Measurements from ENCODE around the gene PRAME.

Gene PRAME

DNA sequence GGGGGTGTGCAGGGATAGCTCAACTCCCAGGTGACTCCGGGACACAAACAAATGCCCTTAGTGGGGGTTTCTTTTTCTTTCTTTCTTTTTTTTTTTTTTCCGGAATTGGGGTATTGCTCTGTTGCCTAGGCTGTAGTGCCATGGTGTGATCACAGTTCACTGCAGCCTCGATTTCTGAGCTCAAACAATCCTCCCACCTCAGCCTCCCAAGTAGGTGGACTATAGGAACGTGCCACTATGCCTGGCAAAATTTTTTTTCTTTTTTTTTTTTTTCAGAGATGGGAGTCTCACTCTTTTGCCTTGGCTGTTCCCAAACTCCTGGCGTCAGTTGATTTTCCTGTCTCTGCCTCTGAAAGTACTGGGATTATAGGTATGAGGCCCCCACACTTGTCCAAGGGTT, 25.2 kb downstream of the PRAME start:
- H3K4me1 ChIP-seq (ENCODE audit: control insufficient read depth, insufficient read depth, low read length): no peaks in the 10 kb centered on the region
- no peak overlapping the region for H3K27ac ChIP-seq (ENCODE audit: extremely low read depth, low read depth, low read length)
- ChIA-PET POLR2A (no interaction called here), CTCF (interaction anchor here (0.6 to 0.7 kb wide), 2 partner anchors 191 to 508 kb away, joined by 3 read pairs; no protein-coding TSS in a partner anchor)
- no peaks in the 10 kb centered on the region for H3K9me3 ChIP-seq (ENCODE audit: control insufficient read depth, insufficient read depth, low read depth, low read length)
- H3K4me3 ChIP-seq (ENCODE audit: low read depth, low read length): no peak overlapping the region
- no peaks in the 10 kb centered on the region for H3K36me3 ChIP-seq (ENCODE audit: control insufficient read depth in 2 of 2, insufficient read depth in 1 of 2, low read length in 2 of 2)
- TF ChIP-seq, protein P1, sequence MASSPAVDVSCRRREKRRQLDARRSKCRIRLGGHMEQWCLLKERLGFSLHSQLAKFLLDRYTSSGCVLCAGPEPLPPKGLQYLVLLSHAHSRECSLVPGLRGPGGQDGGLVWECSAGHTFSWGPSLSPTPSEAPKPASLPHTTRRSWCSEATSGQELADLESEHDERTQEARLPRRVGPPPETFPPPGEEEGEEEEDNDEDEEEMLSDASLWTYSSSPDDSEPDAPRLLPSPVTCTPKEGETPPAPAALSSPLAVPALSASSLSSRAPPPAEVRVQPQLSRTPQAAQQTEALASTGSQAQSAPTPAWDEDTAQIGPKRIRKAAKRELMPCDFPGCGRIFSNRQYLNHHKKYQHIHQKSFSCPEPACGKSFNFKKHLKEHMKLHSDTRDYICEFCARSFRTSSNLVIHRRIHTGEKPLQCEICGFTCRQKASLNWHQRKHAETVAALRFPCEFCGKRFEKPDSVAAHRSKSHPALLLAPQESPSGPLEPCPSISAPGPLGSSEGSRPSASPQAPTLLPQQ (tag by site-specific recombination; IDR thresholded peaks at IDR 0.05): no peak
- TF ChIP-seq, protein P2, sequence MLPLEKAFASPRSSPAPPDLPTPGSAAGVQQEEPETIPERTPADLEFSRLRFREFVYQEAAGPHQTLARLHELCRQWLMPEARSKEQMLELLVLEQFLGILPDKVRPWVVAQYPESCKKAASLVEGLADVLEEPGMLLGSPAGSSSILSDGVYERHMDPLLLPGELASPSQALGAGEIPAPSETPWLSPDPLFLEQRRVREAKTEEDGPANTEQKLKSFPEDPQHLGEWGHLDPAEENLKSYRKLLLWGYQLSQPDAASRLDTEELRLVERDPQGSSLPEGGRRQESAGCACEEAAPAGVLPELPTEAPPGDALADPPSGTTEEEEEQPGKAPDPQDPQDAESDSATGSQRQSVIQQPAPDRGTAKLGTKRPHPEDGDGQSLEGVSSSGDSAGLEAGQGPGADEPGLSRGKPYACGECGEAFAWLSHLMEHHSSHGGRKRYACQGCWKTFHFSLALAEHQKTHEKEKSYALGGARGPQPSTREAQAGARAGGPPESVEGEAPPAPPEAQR (tag by site-specific recombination; IDR thresholded peaks at IDR 0.05): no peak
- TF ChIP-seq ZBTB48 (tag by site-specific recombination; IDR thresholded peaks at IDR 0.05): no peak
- no peak for TF ChIP-seq ZNF561 (tag by site-specific recombination; IDR thresholded peaks at IDR 0.05; ENCODE audit: borderline replicate concordance)
- TF ChIP-seq ZXDB (tag by site-specific recombination; IDR thresholded peaks at IDR 0.05): no peak
- no peak for TF ChIP-seq ZNF585B (tag by site-specific recombination; IDR thresholded peaks at IDR 0.05)
- TF ChIP-seq, protein P3, sequence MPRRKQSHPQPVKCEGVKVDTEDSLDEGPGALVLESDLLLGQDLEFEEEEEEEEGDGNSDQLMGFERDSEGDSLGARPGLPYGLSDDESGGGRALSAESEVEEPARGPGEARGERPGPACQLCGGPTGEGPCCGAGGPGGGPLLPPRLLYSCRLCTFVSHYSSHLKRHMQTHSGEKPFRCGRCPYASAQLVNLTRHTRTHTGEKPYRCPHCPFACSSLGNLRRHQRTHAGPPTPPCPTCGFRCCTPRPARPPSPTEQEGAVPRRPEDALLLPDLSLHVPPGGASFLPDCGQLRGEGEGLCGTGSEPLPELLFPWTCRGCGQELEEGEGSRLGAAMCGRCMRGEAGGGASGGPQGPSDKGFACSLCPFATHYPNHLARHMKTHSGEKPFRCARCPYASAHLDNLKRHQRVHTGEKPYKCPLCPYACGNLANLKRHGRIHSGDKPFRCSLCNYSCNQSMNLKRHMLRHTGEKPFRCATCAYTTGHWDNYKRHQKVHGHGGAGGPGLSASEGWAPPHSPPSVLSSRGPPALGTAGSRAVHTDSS (tag by site-specific recombination; IDR thresholded peaks at IDR 0.05): no peak
- TF ChIP-seq, protein P4, sequence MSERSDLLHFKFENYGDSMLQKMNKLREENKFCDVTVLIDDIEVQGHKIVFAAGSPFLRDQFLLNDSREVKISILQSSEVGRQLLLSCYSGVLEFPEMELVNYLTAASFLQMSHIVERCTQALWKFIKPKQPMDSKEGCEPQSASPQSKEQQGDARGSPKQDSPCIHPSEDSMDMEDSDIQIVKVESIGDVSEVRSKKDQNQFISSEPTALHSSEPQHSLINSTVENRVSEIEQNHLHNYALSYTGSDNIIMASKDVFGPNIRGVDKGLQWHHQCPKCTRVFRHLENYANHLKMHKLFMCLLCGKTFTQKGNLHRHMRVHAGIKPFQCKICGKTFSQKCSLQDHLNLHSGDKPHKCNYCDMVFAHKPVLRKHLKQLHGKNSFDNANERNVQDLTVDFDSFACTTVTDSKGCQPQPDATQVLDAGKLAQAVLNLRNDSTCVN (tag by site-specific recombination; optimal IDR thresholded peaks at IDR 0.05): no peak
- no peak for TF ChIP-seq ZNF707 (tag by site-specific recombination; IDR thresholded peaks at IDR 0.05)
- TF ChIP-seq ZNF426 (tag by site-specific recombination; IDR thresholded peaks at IDR 0.05): no peak
- no peak for TF ChIP-seq ZNF76 (tag by site-specific recombination; IDR thresholded peaks at IDR 0.05; ENCODE audit: borderline replicate concordance, low read depth)
- TF ChIP-seq ZNF555 (tag by site-specific recombination; conservative IDR thresholded peaks at IDR 0.05): no peak
- TF ChIP-seq, protein P5, sequence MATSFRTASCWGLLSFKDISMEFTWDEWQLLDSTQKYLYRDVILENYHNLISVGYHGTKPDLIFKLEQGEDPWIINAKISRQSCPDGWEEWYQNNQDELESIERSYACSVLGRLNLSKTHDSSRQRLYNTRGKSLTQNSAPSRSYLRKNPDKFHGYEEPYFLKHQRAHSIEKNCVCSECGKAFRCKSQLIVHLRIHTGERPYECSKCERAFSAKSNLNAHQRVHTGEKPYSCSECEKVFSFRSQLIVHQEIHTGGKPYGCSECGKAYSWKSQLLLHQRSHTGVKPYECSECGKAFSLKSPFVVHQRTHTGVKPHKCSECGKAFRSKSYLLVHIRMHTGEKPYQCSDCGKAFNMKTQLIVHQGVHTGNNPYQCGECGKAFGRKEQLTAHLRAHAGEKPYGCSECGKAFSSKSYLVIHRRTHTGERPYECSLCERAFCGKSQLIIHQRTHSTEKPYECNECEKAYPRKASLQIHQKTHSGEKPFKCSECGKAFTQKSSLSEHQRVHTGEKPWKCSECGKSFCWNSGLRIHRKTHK (tag by site-specific recombination; IDR thresholded peaks at IDR 0.05): no peak
- no peak for TF ChIP-seq PRDM1 (tag by site-specific recombination; IDR thresholded peaks at IDR 0.05)
- no peak for TF ChIP-seq SCRT1 (tag by site-specific recombination; IDR thresholded peaks at IDR 0.05; ENCODE audit: borderline replicate concordance)
- TF ChIP-seq, protein P6, sequence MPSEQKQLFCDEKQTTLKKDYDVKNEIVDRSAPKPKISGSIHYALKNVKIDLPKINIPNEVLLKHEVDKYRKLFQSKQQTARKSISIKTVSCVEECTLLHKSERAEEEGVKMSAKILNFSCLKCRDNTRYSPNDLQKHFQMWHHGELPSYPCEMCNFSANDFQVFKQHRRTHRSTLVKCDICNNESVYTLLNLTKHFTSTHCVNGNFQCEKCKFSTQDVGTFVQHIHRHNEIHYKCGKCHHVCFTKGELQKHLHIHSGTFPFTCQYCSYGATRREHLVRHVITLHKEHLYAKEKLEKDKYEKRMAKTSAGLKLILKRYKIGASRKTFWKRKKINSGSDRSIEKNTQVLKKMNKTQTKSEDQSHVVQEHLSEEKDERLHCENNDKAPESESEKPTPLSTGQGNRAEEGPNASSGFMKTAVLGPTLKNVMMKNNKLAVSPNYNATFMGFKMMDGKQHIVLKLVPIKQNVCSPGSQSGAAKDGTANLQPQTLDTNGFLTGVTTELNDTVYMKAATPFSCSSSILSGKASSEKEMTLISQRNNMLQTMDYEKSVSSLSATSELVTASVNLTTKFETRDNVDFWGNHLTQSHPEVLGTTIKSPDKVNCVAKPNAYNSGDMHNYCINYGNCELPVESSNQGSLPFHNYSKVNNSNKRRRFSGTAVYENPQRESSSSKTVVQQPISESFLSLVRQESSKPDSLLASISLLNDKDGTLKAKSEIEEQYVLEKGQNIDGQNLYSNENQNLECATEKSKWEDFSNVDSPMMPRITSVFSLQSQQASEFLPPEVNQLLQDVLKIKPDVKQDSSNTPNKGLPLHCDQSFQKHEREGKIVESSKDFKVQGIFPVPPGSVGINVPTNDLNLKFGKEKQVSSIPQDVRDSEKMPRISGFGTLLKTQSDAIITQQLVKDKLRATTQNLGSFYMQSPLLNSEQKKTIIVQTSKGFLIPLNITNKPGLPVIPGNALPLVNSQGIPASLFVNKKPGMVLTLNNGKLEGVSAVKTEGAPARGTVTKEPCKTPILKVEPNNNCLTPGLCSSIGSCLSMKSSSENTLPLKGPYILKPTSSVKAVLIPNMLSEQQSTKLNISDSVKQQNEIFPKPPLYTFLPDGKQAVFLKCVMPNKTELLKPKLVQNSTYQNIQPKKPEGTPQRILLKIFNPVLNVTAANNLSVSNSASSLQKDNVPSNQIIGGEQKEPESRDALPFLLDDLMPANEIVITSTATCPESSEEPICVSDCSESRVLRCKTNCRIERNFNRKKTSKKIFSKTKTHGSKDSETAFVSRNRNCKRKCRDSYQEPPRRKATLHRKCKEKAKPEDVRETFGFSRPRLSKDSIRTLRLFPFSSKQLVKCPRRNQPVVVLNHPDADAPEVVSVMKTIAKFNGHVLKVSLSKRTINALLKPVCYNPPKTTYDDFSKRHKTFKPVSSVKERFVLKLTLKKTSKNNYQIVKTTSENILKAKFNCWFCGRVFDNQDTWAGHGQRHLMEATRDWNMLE (tag by site-specific recombination; conservative IDR thresholded peaks at IDR 0.05; ENCODE audit: low read depth): no peak
